ENCODE data around the gene DOLK.
A peak's percentile ranks its signal among the peaks of the same experiment; 100 is the strongest.

The DOLK gene

GRCh38 chr9:128933731-128934130 is 13.7 kb downstream of the DOLK start:
- DNase-seq (ENCODE audit: low spot score), result no peak

DNA sequence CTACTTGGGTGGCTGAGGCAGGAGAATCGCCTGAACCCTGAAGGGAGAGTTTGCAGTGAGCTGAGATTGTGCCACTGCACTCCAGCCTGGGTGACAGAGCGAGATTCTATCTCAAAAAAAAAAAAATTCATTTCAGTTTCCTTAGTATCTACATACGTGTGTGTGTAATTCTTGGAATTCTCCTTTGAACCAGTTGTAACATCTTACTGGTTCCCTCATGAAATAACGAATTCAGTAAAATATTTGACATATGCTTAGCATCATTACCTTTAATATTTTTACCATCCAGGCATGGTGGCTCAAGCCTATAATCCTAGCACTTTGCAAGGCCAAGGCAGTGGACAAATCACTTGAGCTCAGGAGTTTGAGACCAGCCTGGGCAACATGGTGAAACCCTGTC is 17.8 kb downstream of the DOLK start:
- no peak for DNase-seq (ENCODE audit: low spot score)

DNA sequence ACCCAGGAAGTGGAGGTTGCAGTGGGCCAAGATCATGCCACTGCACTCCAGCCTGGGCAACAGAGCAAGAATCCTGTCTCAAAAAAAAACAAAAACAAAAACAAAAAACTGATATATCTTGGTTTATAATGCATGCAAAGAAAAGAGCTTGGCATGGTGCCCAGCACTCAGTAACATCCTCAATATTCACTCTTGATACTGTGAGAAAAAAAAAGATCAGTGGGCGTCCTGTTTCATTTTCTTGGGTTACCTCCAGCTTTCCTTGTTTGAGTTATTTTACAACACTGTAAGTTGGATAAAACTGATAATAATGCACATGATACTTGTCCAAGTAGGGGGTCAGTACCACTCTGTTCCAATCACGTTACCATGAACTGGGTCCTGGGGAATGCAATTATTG is 18.8 kb downstream of the DOLK start:
- no peak for DNase-seq (ENCODE audit: low spot score)

- peak; percentile 64 for DNase-seq (ENCODE audit: low spot score)
Observed at GRCh38 chr9:128927731-128928411, 19.5 kb downstream of the DOLK start.

- no peak for DNase-seq (ENCODE audit: low spot score)
Observed at GRCh38 chr9:128923493-128923883, 23.9 kb downstream of the DOLK start.

DNA sequence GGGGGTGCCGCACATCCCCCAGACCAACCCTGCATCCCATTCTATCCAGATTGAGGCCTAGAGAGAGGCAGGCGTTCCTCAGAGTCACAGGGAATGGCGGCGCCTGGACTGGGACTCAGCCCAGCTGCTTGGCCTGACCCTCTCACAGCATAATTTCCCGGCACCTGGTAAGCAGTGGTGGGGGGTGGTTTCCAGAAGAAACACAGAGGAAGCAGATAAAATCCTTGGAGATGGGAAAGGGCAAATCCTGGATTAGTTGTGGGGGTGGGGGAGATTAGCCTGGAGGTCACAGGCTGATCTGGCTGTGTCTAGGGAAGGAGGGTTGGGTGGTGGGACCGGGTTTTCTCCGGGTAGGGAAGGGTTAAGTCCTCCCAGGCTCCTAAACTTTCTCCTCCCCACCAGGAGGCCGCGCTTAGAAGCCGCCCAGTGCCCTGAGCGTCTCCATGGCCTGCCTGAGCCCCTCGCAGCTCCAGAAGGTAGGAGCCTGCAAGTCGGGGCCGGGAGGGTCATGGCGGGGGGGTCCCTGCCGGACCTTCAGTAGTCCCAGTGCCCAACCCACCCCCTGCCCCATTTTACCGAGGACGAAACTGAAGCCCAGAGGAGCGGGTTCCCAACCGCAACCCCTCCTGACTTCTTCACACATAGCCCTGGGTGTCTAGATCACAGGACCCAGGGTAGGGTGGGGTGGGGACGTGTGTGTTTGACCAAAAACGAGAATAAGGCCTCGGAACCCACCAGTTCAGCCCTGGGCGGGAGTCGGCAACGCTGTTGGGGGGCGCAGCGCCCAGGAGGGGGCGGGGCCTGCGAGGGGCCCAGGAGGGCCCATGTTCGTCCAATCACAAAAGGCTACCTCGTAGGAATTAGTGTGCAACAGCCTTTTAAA is 25.3 kb downstream of the DOLK start:
- no peak for DNase-seq (ENCODE audit: low spot score)

DNA sequence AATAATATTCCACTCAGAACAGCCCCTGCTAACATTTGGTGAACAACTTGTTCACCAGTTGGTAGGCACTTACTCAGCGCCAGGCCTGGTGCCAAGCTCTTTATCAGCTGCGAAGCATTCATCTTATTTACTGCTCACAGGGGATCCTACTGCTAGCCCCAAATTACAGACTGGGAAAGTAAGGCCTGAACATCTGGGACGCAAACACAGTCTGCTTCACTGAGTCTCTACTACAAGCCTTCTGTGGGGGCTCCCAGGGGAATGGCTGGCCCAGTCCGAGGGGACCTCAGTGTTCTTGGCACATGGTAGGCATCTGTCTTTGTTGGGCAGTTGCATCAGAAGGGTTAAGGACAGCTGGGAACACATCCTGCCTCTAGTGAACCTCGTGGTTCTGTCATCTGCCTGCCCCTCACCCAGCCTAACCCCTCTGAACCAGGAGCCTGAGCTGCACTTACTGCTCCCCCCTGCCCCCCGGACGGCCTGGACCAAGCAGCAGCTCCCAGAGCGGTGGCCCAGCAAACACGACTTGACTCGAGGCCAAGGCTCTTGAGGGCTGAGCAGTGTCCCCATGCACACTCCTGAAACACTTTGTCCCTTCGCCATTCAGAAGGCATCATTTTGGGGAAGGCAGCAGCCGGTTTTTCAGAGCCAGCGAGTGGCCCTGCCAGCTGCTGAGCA is 26.9 kb downstream of the DOLK start, which contains the start of gene PHYHD1:
TSS of gene PHYHD1 (plus strand) at position 602 of the 678 bp plus-strand sequence. CDS start 1,342 bp downstream, outside the sequence.
- no peak for DNase-seq (ENCODE audit: low spot score)

- no peak for DNase-seq (ENCODE audit: low spot score)
Observed at GRCh38 chr9:128919402-128920089, 27.9 kb downstream of the DOLK start.

GRCh38 chr9:128918921-128919320 is 28.5 kb downstream of the DOLK start:
- DNase-seq (ENCODE audit: low spot score), result no peak

DNA sequence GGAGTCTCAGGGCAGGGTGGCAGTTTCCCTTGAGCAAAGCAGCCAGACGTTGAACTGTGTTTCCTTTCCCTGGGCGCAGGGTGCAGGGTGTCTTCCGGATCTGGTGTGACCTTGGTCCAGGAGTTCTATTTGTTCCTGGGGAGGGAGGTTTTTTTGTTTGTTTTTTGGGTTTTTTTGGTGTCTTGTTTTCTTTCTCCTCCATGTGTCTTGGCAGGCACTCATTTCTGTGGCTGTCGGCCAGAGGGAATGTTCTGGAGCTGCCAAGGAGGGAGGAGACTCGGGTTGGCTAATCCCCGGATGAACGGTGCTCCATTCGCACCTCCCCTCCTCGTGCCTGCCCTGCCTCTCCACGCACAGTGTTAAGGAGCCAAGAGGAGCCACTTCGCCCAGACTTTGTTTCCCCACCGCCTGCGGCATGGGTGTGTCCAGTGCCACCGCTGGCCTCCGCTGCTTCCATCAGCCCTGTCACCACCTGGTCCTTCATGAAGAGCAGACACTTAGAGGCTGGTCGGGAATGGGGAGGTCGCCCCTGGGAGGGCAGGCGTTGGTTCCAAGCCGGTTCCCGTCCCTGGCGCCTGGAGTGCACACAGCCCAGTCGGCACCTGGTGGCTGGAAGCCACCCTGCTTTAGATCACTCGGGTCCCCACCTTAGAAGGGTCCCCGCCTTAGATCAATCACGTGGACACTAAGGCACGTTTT is 30.1 kb downstream of the DOLK start:
- no peak for DNase-seq (ENCODE audit: low spot score)

DNA sequence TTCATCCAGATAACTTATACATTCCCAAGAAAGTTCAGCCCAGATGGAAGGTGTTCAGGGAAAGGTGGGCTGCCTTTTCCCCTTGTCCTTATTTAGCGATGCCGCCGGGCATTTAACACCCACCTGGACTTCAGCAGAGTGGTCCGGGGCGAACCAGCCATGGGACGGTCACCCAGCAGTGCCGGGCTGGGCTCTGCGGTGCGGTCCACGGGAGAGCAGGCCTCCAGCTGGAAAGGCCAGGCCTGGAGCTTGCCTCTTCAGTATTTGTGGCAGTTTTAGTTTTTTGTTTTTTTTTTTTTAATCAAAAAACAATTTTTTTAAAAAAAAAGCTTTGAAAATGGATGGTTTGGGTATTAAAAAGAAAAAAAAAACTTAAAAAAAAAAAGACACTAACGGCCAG is 30.7 kb downstream of the DOLK start:
- DNase-seq (ENCODE audit: low spot score), result no peak

- DNase-seq (ENCODE audit: low spot score), result no peak
Observed at GRCh38 chr9:128916204-128916603, 31.2 kb downstream of the DOLK start.

DNA sequence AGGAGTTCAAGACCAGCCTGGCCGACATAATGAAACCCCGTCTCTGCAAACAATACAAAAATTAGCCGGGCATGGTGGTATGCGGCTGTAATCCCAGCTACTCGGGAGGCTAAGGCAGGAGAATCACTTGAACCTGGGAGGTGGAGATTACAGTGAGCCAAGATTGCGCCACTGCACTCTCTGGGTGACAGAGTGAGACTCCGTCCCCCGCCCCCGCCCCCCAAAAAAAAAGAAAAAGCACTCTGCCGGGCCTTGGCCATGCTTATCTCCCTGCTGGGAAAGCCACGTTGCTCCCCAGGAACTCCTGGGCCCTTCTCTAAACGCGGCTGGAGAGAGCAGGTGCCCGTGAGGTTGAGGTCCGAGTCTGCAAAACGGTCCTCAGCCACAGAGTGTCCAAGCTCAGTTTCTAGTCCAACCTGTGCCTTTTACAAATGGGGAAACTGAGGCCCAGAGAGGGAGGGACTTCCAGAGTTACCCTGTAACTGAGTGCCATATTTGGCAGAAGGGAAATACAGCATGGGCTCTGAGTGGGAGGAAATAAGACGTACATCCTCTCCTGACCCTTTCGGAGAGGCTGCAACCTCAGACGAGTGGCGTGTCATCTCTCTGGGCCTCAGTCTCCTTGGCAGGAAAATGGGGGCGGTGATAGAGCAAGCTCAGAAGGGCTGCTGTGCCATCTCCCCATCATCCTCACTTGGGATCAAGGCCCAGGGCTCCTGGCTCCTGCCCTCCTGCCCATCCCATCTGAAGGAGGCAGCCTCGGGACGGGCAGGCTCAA is 33.2 kb downstream of the DOLK start:
- no peak for DNase-seq (ENCODE audit: low spot score)

DNA sequence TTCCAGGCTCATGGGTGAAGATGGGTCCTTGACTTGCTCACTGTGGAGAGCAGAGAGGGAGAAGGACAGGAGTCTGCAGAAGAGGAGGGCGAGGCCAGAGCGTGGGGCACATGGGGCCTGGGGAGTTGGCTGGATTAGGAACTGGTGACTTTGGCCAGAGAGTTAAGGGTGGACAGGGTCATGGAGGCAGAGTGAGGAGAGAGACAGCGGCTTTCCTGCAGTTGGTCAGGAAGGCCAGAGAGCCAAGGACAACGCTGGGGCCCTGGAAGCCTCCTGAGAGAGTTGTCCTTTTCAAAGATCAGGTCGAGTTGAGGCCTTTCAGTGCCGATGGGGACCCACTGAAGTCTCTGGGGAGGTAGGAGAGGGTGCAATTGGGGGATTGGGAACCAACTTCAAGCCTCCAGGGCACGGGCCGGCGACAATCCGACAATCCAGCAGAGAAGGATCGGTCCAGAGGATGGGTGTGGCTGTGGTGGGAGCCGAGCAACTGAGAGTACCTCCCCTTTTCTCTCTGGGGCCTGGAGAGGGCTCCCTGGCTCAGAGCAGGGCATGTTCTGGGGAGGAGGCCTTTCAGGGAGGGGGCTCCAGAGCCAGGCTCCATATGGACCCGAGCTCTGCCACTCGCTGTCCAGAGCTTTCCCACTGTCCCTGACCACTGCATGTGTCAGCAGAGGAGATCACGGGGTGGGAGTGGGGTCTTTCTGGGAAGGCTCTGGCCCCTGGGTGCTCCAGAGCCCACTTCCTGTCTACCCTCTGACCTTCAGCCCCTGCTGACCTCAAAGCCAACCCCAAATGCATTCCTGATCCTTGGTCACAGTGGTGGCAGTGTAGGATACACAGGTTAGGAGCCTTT is 34.1 kb downstream of the DOLK start:
- DNase-seq (ENCODE audit: low spot score), result peak; percentile 69

DNA sequence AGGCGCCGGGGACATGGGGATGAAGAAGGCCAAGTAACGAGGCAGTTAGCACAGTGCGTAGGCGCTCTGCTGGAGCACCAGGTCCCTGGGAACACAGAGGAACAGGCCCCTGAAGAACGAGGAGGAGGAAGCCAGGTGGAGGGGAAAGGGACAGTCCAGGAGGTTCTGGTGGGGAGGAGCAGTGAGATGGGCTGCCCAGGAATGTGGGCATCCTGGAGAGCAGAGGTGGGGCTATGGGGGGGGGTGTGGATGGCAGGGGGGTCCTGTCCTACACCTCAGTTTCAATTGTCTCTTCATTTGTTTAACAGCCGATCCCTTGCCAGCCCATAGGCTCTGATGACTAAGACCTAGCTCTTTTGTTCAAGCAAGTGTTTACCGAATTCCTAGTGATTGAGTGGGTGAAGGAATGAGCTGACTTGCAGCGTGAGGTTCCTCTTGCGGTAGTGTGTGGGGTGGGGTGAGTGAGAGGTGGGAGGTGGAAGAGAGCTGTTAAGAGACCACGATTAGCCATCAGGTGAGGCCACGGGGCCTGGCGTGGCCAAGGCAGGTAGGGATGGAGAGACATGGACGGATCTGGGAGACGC is 35.0 kb downstream of the DOLK start:
- peak; percentile 98 for DNase-seq (ENCODE audit: low spot score)

GRCh38 chr9:128911529-128912035 is 35.8 kb downstream of the DOLK start:
- DNase-seq (ENCODE audit: low spot score), result peak; percentile 87

DNA sequence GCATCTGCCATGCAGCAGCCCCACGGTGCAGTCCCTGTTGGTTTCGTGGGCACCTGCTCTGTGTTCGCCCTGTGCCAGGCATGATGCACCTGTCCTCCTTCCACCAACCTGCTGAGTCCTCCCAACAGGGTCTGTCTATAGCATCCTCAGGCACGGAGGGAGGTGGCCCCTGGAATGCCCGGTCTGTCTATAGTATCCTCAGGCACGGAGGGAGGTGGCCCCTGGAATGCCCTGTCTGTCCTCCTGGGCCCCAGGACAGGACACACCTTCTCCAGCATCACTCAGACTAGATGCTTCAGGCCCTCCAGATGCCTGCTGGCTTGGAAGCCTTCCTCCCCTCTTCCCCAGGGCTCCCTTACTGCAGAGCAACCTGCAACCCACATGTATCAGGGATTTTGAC is 36.5 kb downstream of the DOLK start:
- peak; percentile 22 for DNase-seq (ENCODE audit: low spot score)

DNA sequence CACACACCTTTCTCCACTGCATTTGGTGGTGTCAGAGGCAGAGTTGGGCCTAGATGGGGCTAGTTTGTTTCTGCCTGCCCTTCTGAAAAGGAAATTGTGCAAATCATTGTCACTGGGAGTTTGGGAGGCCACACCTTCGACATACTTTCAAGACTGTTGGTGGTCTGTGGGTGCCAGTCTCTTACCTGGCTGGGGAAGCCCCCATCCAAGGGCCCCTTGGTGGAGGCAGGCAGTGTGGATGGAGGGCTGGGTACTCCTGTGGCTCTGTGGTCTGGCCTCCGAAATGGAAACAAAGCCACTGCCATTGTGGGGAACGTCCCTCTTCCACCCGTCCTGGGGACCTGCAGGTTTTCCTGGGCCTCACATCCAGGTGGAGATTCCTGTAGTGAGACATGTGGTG is 37.5 kb downstream of the DOLK start:
- no peak for DNase-seq (ENCODE audit: low spot score)

- no peak for DNase-seq (ENCODE audit: low spot score)
Observed at GRCh38 chr9:128908372-128908771, 39.0 kb downstream of the DOLK start.

Measured in SW480 (cell line).